ENCODE data around the gene MOV10L1. TPM values are rescaled to one million over a fixed set of nuclear protein-coding genes. Genes with fewer than 3 reads are reported as not detected.
A peak's percentile ranks its signal among the peaks of the same experiment; 100 is the strongest.

MOV10L1 gene
- total and polyA plus RNA-seq, 11 donors = 0.06 to 0.63 (median 0.13) TPM; not detected in 6

- WGBS, 4 donors = 83 to 90% (median 88%) methylated on average over 35 to 36 of the region's 36 CpGs
- Histone ChIP-seq H3K4me1 (no peaks in the 10 kb centered on the region), H3K4me3 (no peak overlapping the region), H3K27me3 (peaks cover 0 to 26% (median 3%) of the 10 kb centered on the region in 9 donors), H3K36me3 (no peaks in the 10 kb centered on the region), H3K9me3 (peaks cover 0 to 21% (median 11%) of the 10 kb centered on the region in 12 donors), H3K27ac (no peak overlapping the region)
- ATAC-seq = no peak
- no peak for TF ChIP-seq POLR2A (IDR thresholded peaks at IDR 0.05)
- no peak for TF ChIP-seq CTCF (IDR thresholded peaks at IDR 0.05)
- DNase-seq = peak in 1 of 5 donors; percentile 19
- intact Hi-C loops (cut with DNase I) = no loop called here
These were observed 40.3 kb upstream of the MOV10L1 start for GRCh38 chr22:50049299-50050195.

- DNase-seq = peak in 1 of 5 donors; percentile 5
- H3K36me3 ChIP-seq = no peaks in the 10 kb centered on the region
- H3K9me3 ChIP-seq = peaks cover 0 to 21% (median 11%) of the 10 kb centered on the region in 12 donors
- intact Hi-C loops (cut with DNase I) = no loop called here
- no peak overlapping the region for H3K4me3 ChIP-seq
- no peak for TF ChIP-seq CTCF (IDR thresholded peaks at IDR 0.05)
- no peak for TF ChIP-seq POLR2A (IDR thresholded peaks at IDR 0.05)
- H3K27ac ChIP-seq = no peak overlapping the region
- peaks cover 0 to 14% (median 0%) of the 10 kb centered on the region in 9 donors for H3K27me3 ChIP-seq
- WGBS, 4 donors = 81 to 87% (median 83%) methylated on average over 15 to 18 of the region's 18 CpGs
- no peaks in the 10 kb centered on the region for H3K4me1 ChIP-seq
- ATAC-seq = no peak
These were observed 37.9 kb upstream of the MOV10L1 start for GRCh38 chr22:50051930-50052329.

DNA sequence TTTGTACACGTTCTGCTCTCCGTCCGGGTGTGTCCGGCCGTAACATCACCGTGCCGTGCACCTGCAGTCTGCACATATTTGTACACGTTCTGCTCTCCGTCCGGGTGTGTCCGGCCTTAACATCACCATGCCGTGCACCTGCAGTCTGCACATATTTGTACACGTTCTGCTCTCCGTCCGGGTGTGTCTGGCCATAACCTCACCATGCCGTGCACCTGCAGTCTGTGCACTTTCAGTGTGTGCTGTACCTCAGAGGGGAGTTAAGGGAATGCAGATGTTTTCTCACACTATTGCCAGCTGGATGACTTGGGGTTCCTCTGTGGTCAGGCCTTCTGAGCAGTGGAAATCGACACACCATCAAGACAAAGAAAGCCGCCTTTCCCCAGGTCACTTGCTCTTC is 35.9 kb upstream of the MOV10L1 start:
- H3K27ac ChIP-seq = no peak overlapping the region
- H3K27me3 ChIP-seq = peaks cover 6 to 13% (median 6%) of the 10 kb centered on the region in 9 donors
- ATAC-seq = no peak
- peak in 1 of 5 donors; percentile 4 for DNase-seq
- peaks cover 0 to 8% (median 4%) of the 10 kb centered on the region in 12 donors for H3K4me1 ChIP-seq
- H3K36me3 ChIP-seq = no peaks in the 10 kb centered on the region
- WGBS, 4 donors = 94 to 95% (median 94%) methylated on average over 18 of the region's 18 CpGs
- no peak for TF ChIP-seq POLR2A (IDR thresholded peaks at IDR 0.05)
- no peak for TF ChIP-seq CTCF (IDR thresholded peaks at IDR 0.05)
- intact Hi-C loops (cut with DNase I) = no loop called here
- H3K4me3 ChIP-seq = no peak overlapping the region
- H3K9me3 ChIP-seq = peaks cover 0 to 21% (median 11%) of the 10 kb centered on the region in 12 donors

DNA sequence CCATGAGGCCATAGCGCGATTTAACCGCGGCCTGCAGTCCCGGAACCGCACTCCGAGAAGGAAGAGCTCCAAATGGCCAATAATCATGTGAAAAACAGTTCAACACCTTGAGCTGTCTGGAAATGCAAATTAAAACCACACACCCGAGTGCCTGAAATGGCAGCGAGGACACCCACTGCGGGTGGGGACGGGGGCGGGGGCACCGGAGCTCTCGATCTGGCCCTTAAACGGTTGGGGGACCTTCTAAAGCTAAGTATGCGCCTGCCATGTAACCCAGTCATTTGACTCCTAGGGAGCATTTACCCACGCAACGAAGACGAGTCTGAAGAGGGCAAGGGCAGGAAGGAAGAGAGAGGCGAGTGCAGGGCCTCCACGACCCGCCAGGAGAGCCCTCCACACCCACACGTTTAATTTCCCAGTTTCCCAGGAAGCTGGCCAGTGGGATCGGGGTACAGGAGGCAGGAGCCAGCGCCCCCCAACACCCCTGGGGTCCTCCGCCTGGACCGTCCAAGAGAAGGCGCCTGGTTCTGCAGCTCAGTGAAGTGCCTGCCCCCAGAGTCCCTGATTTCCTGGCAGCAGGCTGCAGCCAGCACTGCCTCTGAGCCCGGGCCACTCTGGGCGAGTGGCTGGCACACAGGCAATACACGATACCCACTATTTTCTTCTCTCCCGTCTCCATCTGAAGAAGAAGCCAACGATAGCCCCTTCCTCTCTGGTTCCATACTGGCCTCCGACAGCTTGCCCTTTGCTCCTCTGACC is 33.4 kb upstream of the MOV10L1 start:
- H3K36me3 ChIP-seq = no peaks in the 10 kb centered on the region
- peaks cover 0 to 21% (median 11%) of the 10 kb centered on the region in 12 donors for H3K9me3 ChIP-seq
- H3K4me1 ChIP-seq = peaks cover 0 to 18% (median 9%) of the 10 kb centered on the region in 12 donors
- intact Hi-C loops (cut with DNase I) = no loop called here
- TF ChIP-seq CTCF (IDR thresholded peaks at IDR 0.05) (no peak), POLR2A (IDR thresholded peaks at IDR 0.05) (no peak)
- peaks cover 9 to 32% (median 25%) of the 10 kb centered on the region in 9 donors for H3K27me3 ChIP-seq
- DNase-seq (peak in 1 of 5 donors; percentile 5), ATAC-seq (no peak)
- H3K4me3 ChIP-seq = no peak overlapping the region
- no peak overlapping the region for H3K27ac ChIP-seq
- 70 to 73% (median 73%) methylated on average over 28 to 34 of the region's 34 CpGs for WGBS, 4 donors

Data from heart left ventricle (tissue), 16 donors.